ENCODE measurements around the gene VPS25.
"Not testable (repeated sequence)": the region's sequence is repeated elsewhere in the genome, so short reads cannot be mapped to it uniquely, and the experiment has no call there.

Gene VPS25

GRCh38 chr17:42769964-42770363, 3.3 kb upstream of the VPS25 start:
- DNase-seq, result not testable (repeated sequence)

GRCh38 chr17:42772945-42773289, 332 bp upstream of the VPS25 start:
- no peak for DNase-seq

- no peak for DNase-seq
These were observed 957 bp downstream of the VPS25 start for GRCh38 chr17:42774066-42774745.

- no peak for DNase-seq
These were observed 2.4 kb downstream of the VPS25 start for GRCh38 chr17:42775534-42776098.

GRCh38 chr17:42778570-42778969, 5.3 kb downstream of the VPS25 start:
- no peak for DNase-seq

- no peak for DNase-seq
These were observed 6.2 kb downstream of the VPS25 start for GRCh38 chr17:42779304-42779935.

- no peak for DNase-seq
These were observed 6.9 kb downstream of the VPS25 start, which contains the start of gene WNK4 for GRCh38 chr17:42779936-42780850. WNK4 (plus strand) TSS chr17:42780610; CDS start chr17:42780699, 89 bp downstream.

- DNase-seq, result no peak
These were observed 7.8 kb downstream of the VPS25 start for GRCh38 chr17:42780851-42781638.

- DNase-seq, result no peak
These were observed 8.5 kb downstream of the VPS25 start for GRCh38 chr17:42781639-42782165.

- DNase-seq, result no peak
These were observed 9.2 kb downstream of the VPS25 start for GRCh38 chr17:42782166-42783061.

- no peak for DNase-seq
These were observed 10.0 kb downstream of the VPS25 start for GRCh38 chr17:42783062-42783790.

GRCh38 chr17:42783791-42784138, 10.5 kb downstream of the VPS25 start:
- DNase-seq, result no peak

- no peak for DNase-seq
These were observed 11.2 kb downstream of the VPS25 start for GRCh38 chr17:42784409-42784808.

GRCh38 chr17:42784811-42785592, 11.8 kb downstream of the VPS25 start:
- no peak for DNase-seq

- DNase-seq, result no peak
These were observed 14.0 kb downstream of the VPS25 start for GRCh38 chr17:42787266-42787665.

GRCh38 chr17:42791948-42792347, 18.7 kb downstream of the VPS25 start:
- no peak for DNase-seq

- DNase-seq, result no peak
These were observed 19.3 kb downstream of the VPS25 start for GRCh38 chr17:42792545-42792944.

- no peak for DNase-seq
These were observed 21.8 kb downstream of the VPS25 start for GRCh38 chr17:42795061-42795460.

- no peak for DNase-seq
These were observed 22.2 kb downstream of the VPS25 start for GRCh38 chr17:42795465-42795864.
